K562 (cell line): ENCODE measurements around the gene ACY1. TPM values are rescaled to one million over a fixed set of nuclear protein-coding genes. Genes with fewer than 3 reads are reported as not detected.

ENCODE experiments used
- ATAC-seq: fragments of 200-7000 bp; cut with Tn5 transposase; 3 replicates; pipeline ENCODE4 v1.9.1; 2020; ENCODE audit warnings: moderate library complexity
- BruUV-seq: library from RNA; stranded (reverse); fragments of 400-500 nt; replicated peaks from 2 replicates; lab custom pipeline; 2021; lab: Mats Ljungman, UMichigan
- CTCF ChIA-PET: fragments of 300-600 bp; formaldehyde crosslinking; extraction: SDS; loops from one replicate; lab custom pipeline; 2021; ENCODE audit warnings: low intra/inter-chr PET ratio; lab: Yijun Ruan, JAX
- POLR2A ChIA-PET: fragments of 300-600, 350-650 bp; sonication (Branson Sonifier 250); formaldehyde crosslinking; extraction: SDS; loops from one replicate; lab custom pipeline; 2021; ENCODE audit warnings: antibody characterized with exemption, inconsistent platforms; lab: Yijun Ruan, JAX
- DNase-seq, 4 experiments: peaks; one replicate each; pipeline versions ENCODE4 v3.0.0 to v3.0.0-alpha.2; 2011 to 2018; ENCODE audit warnings: low spot score in 3 of 4, mixed read lengths in 3 of 4; ENCODE audit errors: extremely low read depth in 1 of 4
- FAIRE-seq: peaks from 2 replicates; lab custom pipeline; 2011; peaks lifted over from hg19 to GRCh38; lab: Jason Lieb, UNC
- H2AFZ ChIP-seq: 2 replicates; pipeline ENCODE4 v1.6.0; 2011; ENCODE audit warnings: low read depth, low read length, control low read depth, inconsistent platforms
- H3K27ac ChIP-seq: fragments of 200-600 bp; 3 replicates; pipeline ENCODE4 v1.8.0; 2011; ENCODE audit warnings: low read depth, mild to moderate bottlenecking, control low read depth, inconsistent platforms, low read length, moderate library complexity, mixed read lengths; ENCODE audit errors: extremely low read depth
- H3K27me3 ChIP-seq, 2 experiments: fragments of 300-600 bp in 1 of 2; 2 replicates in 1 of 2; 3 replicates in 1 of 2; pipeline versions ENCODE4 v1.6.0 to v1.8.0; 2011; ENCODE audit warnings: inconsistent platforms in 2 of 2, low read length in 2 of 2, mild to moderate bottlenecking in 1 of 2, mixed read lengths in 1 of 2, moderate library complexity in 1 of 2; ENCODE audit not compliant: control insufficient read depth in 2 of 2, insufficient read depth in 2 of 2
- H3K36me3 ChIP-seq: fragments of 300-600 bp; 3 replicates; pipeline ENCODE4 v1.8.0; 2011; ENCODE audit warnings: mild to moderate bottlenecking, low read length, inconsistent platforms; ENCODE audit not compliant: control insufficient read depth, insufficient read depth
- H3K4me1 ChIP-seq, 2 experiments: fragments of 200-600 bp in 1 of 2; replicated peaks in 1 of 2; 2 replicates in 1 of 2; 3 replicates in 1 of 2; pipeline versions ENCODE4 v1.5.1 to v1.8.0; 2011; ENCODE audit warnings: inconsistent platforms in 2 of 2, low read length in 2 of 2, mild to moderate bottlenecking in 1 of 2, mixed read lengths in 1 of 2, moderate library complexity in 1 of 2; ENCODE audit not compliant: control insufficient read depth in 2 of 2, insufficient read depth in 2 of 2
- H3K4me2 ChIP-seq: 2 replicates; pipeline ENCODE4 v1.6.1; 2011; ENCODE audit warnings: low read length, control low read depth, inconsistent platforms, mixed read lengths; ENCODE audit not compliant: insufficient read depth
- H3K4me3 ChIP-seq: fragments of 200-600 bp; sonication (generic), shearing (Covaris generic); 2 replicates; pipeline ENCODE4 v1.5.1; 2016; ENCODE audit warnings: control low read depth, inconsistent platforms
- H3K79me2 ChIP-seq: fragments of 200-600 bp; 3 replicates; pipeline ENCODE4 v1.8.0; 2011; ENCODE audit warnings: low read length, inconsistent platforms; ENCODE audit not compliant: control insufficient read depth, insufficient read depth
- H3K9ac ChIP-seq, 2 experiments: 2 replicates each; pipeline versions ENCODE4 v1.6.0 to v1.6.1; 2011; ENCODE audit warnings: low read depth in 2 of 2, low read length in 2 of 2, control low read depth in 1 of 2, inconsistent platforms in 1 of 2, mild to moderate bottlenecking in 1 of 2, mixed read lengths in 1 of 2; ENCODE audit not compliant: insufficient read depth in 1 of 2
- H3K9me1 ChIP-seq: one replicate; pipeline ENCODE4 v1.6.0; 2011; ENCODE audit warnings: inconsistent platforms, mild to moderate bottlenecking, low read length, moderate library complexity; ENCODE audit not compliant: control insufficient read depth, insufficient read depth
- H3K9me3 ChIP-seq: replicated peaks from 2 replicates; pipeline ENCODE4 v1.5.1; 2011; ENCODE audit warnings: low read depth, low read length, inconsistent platforms; ENCODE audit not compliant: control insufficient read depth, insufficient read depth
- H4K20me1 ChIP-seq: replicated peaks from 2 replicates; pipeline ENCODE4 v1.6.1; 2011; ENCODE audit warnings: low read length, inconsistent platforms, mixed read lengths; ENCODE audit not compliant: control insufficient read depth, insufficient read depth
- CBFB ChIP-seq: sonication (generic); formaldehyde crosslinking; IDR thresholded peaks from 2 replicates; pipeline ENCODE4 v1.4.0; 2020; ENCODE audit warnings: mild to moderate bottlenecking, missing genetic modification reagents
- E2F4 ChIP-seq: sonication (generic); formaldehyde crosslinking; IDR thresholded peaks from 2 replicates; pipeline ENCODE4 v1.8.0; 2022; ENCODE audit warnings: mild to moderate bottlenecking, low read depth, missing genetic modification reagents
- FOXK1 ChIP-seq: sonication (generic); formaldehyde crosslinking; IDR thresholded peaks from 2 replicates; pipeline ENCODE4 v1.8.0; 2022; ENCODE audit warnings: missing genetic modification reagents, mild to moderate bottlenecking, borderline replicate concordance
- KDM5B ChIP-seq: fragments of 200-600 bp; sonication (generic); IDR thresholded peaks from 2 replicates; pipeline ENCODE4 v1.6.1; 2012; ENCODE audit warnings: low read depth, mild to moderate bottlenecking, moderate library complexity, low read length, control low read depth, inconsistent platforms; ENCODE audit not compliant: insufficient replicate concordance
- MAFF ChIP-seq: IDR thresholded peaks from 2 replicates; pipeline ENCODE4 v1.6.1; 2012; ENCODE audit warnings: low read length, improper control_type of control experiment
- MED1 ChIP-seq: sonication (generic); formaldehyde crosslinking; IDR thresholded peaks from 2 replicates; pipeline ENCODE4 v1.8.1; 2023; ENCODE audit warnings: missing genetic modification reagents, borderline replicate concordance
- NELFE ChIP-seq: IDR thresholded peaks from 2 replicates; pipeline ENCODE4 v1.6.1; 2011; ENCODE audit warnings: mild to moderate bottlenecking; ENCODE audit not compliant: insufficient read depth, insufficient read length
- NFXL1 ChIP-seq: fragments of 450-650 bp; formaldehyde crosslinking; IDR thresholded peaks from 2 replicates; pipeline ENCODE4 v1.4.0; 2021; ENCODE audit warnings: mild to moderate bottlenecking
- NUFIP1 ChIP-seq: fragments of 450-650 bp; IDR thresholded peaks from 2 replicates; pipeline ENCODE4 v1.6.1; 2018; ENCODE audit not compliant: partially characterized antibody
- TBP ChIP-seq: optimal IDR thresholded peaks from 2 replicates; pipeline ENCODE3; 2011; ENCODE audit warnings: low read depth, low read length, improper control_type of control experiment
- ZBTB7A ChIP-seq: IDR thresholded peaks from 2 replicates; pipeline ENCODE4 v1.6.1; 2011; ENCODE audit warnings: low read depth, mild to moderate bottlenecking, low read length, moderate library complexity, borderline replicate concordance; ENCODE audit not compliant: control insufficient read depth
- ZFP36 ChIP-seq: fragments of 150-350 bp; IDR thresholded peaks from 2 replicates; pipeline ENCODE4 v1.6.1; 2018; ENCODE audit warnings: low read length, low read depth; ENCODE audit not compliant: partially characterized antibody
- ZKSCAN8 ChIP-seq: fragments of 200-800 bp; sonication (Bioruptor generic); IDR thresholded peaks from 2 replicates; pipeline ENCODE4 v1.6.1; 2016; ENCODE audit warnings: missing genetic modification characterization, missing compliant biosample characterization
- ZNF146 ChIP-seq: IDR thresholded peaks from one replicate; pipeline ENCODE4 v1.6.1; 2018; ENCODE audit warnings: missing compliant biosample characterization; ENCODE audit not compliant: unreplicated experiment
- ZNF511 ChIP-seq: sonication (generic); formaldehyde crosslinking; IDR thresholded peaks from 2 replicates; pipeline ENCODE4 v1.8.0; 2022; ENCODE audit warnings: mild to moderate bottlenecking, missing genetic modification reagents
- ZNF766 ChIP-seq: fragments of 200-800 bp; sonication (Bioruptor generic); conservative IDR thresholded peaks from 2 replicates; pipeline ENCODE4 v1.6.1; 2016; ENCODE audit warnings: missing genetic modification characterization, missing compliant biosample characterization
- WGBS: fragments of 100-300 bp; shearing (Covaris generic); methylation state at CpG from one replicate; pipeline ENCODE4 v1.1.6; 2016; ENCODE audit warnings: low coverage, mixed read lengths; ENCODE audit not compliant: insufficient coverage; ENCODE audit errors: missing lambda C conversion rate; 5-methylcytosine and 5-hydroxymethylcytosine counted together
- in situ Hi-C: fragments of 300-500 bp; cut with MboI; formaldehyde crosslinking; loops from 4 replicates; pipeline ENCODE4 v1.15.0; 2018; ENCODE audit warnings: inconsistent platforms, mixed read lengths
- intact Hi-C: fragments of 100-400 bp; cut with micrococcal nuclease; formaldehyde crosslinking; loops from 2 replicates; pipeline ENCODE4 v1.14.2; 2022
- polyA plus RNA-seq, 8 experiments: library from polyadenylated mRNA; depleted of rRNA in 4 of 8; stranded (reverse) in 5 of 8; unstranded in 3 of 8; fragments of >200 nt; fragmentation: Nextera tagmentation in 2 of 8; fragmentation: Illumina TruSeq in 1 of 8; extraction: Ambion mirVana in 2 of 8; extraction: Trizol in 1 of 8; gene quantifications; 2 replicates each; pipeline versions ENCODE4 v1.2.1 to v1.2.3, GENCODE V29; 2011 to 2014; ENCODE audit warnings: inconsistent platforms in 1 of 8, missing spikeins in 1 of 8
- total RNA-seq, 7 experiments: library from RNA; depleted of rRNA in 6 of 7; stranded (reverse); fragments of >200 nt in 6 of 7; fragmentation: Illumina TruSeq in 2 of 7; extraction: Trizol in 2 of 7; gene quantifications; 2 replicates each; pipeline versions ENCODE4 v1.2.1 to v1.2.3, GENCODE V29; 2011 to 2021; ENCODE audit warnings: low replicate concordance in 1 of 7

Gene ACY1
- total and polyA plus RNA-seq, 9 of the 15 experiments (the other 6 are each of a cell fraction or from before 2014, with no cell fraction given), result 70.7 to 195 (median 123) TPM

GRCh38 chr3:51962854-51963530 is 20.3 kb upstream of the ACY1 start:
- H4K20me1 ChIP-seq, result 0 out of 2 replicates have a peak, but pooled peaks cover 6% of the 10 kb centered on the region
- no peak overlapping the region for H3K27ac ChIP-seq
- H3K4me1 ChIP-seq, result peaks cover 0 to 36% of the 10 kb centered on the region in 2 experiments; a peak in 3 of 5 replicates
- POLR2A ChIA-PET, result interaction anchor here (0.6 to 1.9 kb wide), 5 partner anchors 11 to 33 kb away, joined by 3 to 6 read pairs (median 3); partner anchors contain the start of genes ABHD14B and RPL29
- no peaks in the 10 kb centered on the region for H3K79me2 ChIP-seq
- intact Hi-C loops, result no loop called here
- H3K9ac ChIP-seq, result peak overlapping the region in 1 of 2 experiments; percentile 58; a peak in 1 of 4 replicates
- no peaks in the 10 kb centered on the region for H3K9me3 ChIP-seq
- peaks cover 0 to 17% of the 10 kb centered on the region in 2 experiments; a peak in 2 of 5 replicates for H3K27me3 ChIP-seq
- DNase-seq (no peak), ATAC-seq (no peak), FAIRE-seq (no peak)
- TF ChIP-seq MAFF (no peak), MED1 (CRISPR knock-in tag) (no peak), ZNF511 (no peak), CBFB (no peak), ZKSCAN8 (no peak), TBP (no peak), FOXK1 (CRISPR knock-in tag) (no peak), NELFE (no peak), ZNF146 (CRISPR knock-in tag) (no peak), ZFP36 (no peak), KDM5B (no peak), ZBTB7A (no peak), NUFIP1 (no peak), E2F4 (CRISPR knock-in tag) (no peak), NFXL1 (CRISPR knock-in tag) (no peak), ZNF766 (CRISPR knock-in tag) (no peak)
- H2AFZ ChIP-seq, result no peak overlapping the region
- H3K36me3 ChIP-seq, result no peaks in the 10 kb centered on the region
- in situ Hi-C loops, result no loop called here
- 9% methylated on average over 4 of the region's 6 CpGs for WGBS
- CTCF ChIA-PET, result no interaction called here
- no peak overlapping the region for H3K4me3 ChIP-seq
- BruUV-seq, result no TSS peak
- H3K9me1 ChIP-seq, result no peaks in the 10 kb centered on the region
- no peak overlapping the region for H3K4me2 ChIP-seq
